Measurements from ENCODE around the gene GAB2.
A peak's percentile ranks its signal among the peaks of the same experiment; 100 is the strongest.

The GAB2 gene

DNA sequence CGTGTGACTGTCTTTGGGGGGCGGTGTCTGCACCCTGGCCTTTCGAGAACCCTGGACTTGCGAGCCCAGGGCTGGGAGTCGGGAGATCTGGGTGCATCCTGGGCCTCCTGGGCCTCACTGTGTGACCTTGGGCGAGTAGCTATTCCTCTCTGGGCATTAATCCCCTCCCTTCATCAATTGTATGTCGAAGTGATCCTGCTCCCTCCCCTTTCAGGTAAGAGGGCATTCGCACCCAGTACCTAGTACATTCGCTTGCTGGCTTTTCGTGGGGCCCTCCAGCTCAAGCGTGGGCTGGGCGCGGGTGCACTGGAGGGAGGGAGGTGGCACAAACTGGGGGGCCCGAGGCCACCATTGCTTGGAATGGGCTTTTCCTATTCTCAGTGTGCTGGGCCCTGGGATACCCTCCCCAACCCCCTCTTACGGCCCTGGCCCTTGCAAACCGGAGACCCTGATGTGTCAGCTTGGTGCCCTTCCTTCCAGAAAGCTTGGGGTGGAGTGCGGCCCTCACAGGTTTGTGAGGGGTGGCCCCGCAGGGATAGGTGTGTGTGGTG is 228.4 kb downstream of the GAB2 start:
- H3K9me3 ChIP-seq (ENCODE audit: insufficient read depth, low read length, severe bottlenecking) = no peaks in the 10 kb centered on the region
- ATAC-seq (ENCODE audit: insufficient read depth, low read depth) = no peak
- peaks cover 49% of the 10 kb centered on the region for H3K79me2 ChIP-seq (ENCODE audit: insufficient read depth, low read length)
- peaks cover 2% of the 10 kb centered on the region; the same call in 1 of the 2 replicates for H3K36me3 ChIP-seq (ENCODE audit: insufficient read depth, low read length)
- peak overlapping the region; percentile 87 for H3K9ac ChIP-seq (ENCODE audit: low read depth, low read length)
- H3K4me1 ChIP-seq (ENCODE audit: insufficient read depth, low read length) = peaks cover 50% of the 10 kb centered on the region
- peak overlapping the region; percentile 91 for H3K4me2 ChIP-seq (ENCODE audit: insufficient read depth, low read length)
- H4K20me1 ChIP-seq (ENCODE audit: insufficient read depth, low read length) = 0 out of 2 replicates have a peak, but pooled peaks cover 4% of the 10 kb centered on the region
- DNase-seq = peak; percentile 21
- H3K27me3 ChIP-seq (ENCODE audit: insufficient read depth, low read length, poor library complexity) = no peaks in the 10 kb centered on the region
- TF ChIP-seq EZH2 (IDR thresholded peaks at IDR 0.05; ENCODE audit: borderline replicate concordance, low read depth, low read length, severe bottlenecking) (no peak), CTCF (IDR thresholded peaks at IDR 0.05; ENCODE audit: borderline replicate concordance, extremely low read depth, low read length, poor library complexity, severe bottlenecking) (no peak)
- peak overlapping the region; percentile 73 for H3K27ac ChIP-seq (ENCODE audit: low read length)
- peak overlapping the region; percentile 53 to 94 for H3K4me3 ChIP-seq (ENCODE audit: low read depth in 1 of 2, low read length in 2 of 2)
- H2AFZ ChIP-seq (ENCODE audit: low read depth, low read length) = peak overlapping the region; percentile 80

DNA sequence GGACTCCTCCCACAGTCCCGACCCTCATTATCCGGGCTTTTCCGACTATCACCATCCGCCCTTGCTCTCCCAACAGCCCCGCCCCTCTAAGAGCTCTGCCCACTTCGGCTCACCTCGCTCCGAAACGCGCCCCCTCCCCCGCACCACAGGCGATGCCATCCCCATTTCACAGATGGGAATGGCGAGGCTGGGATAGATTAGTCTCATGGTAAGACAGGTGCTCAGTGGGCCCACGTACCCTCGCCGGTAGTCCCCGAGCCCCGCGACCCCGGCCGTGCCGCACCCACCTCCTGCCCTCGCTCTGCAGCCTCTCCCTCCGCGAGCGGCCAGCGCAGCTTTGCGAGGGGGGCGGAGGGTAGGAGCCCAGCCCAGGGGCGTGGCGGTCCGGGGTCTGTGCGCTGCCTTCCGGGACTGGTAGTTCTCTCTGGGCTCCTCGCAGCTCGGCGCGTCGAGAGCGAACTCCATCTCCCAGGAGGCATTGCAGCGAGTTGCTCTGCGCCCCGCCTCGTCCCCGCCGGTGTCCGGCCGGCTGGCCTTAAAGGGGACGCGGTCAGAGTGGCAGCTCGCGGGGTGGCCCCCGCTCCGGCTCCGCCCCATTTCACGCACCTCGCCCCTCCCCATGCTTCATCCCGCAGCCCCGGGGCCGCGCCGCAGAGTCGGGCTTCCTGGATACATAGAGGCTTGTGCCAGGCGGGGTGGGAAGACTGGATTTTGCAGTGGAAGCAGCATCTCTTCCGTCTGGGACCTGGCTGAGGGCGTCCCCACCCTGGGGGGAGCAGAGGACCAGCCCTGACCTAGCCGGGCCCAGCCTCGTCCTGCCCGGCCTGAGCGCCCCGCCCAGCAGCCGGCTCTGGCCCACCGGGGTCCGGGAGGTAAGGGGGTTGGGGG is 229.1 kb downstream of the GAB2 start, which contains the start of the genes KCTD21 and USP35:
Gene KCTD21 (minus strand): TSS at position 341 of the 888 bp plus-strand sequence. CDS start 14,072 bp downstream, outside the sequence.
Gene USP35 (plus strand): TSS at position 634 of the 888 bp plus-strand sequence. CDS start 7,327 bp downstream, outside the sequence.
- 0 out of 2 replicates have a peak, but pooled peaks cover 4% of the 10 kb centered on the region for H4K20me1 ChIP-seq (ENCODE audit: insufficient read depth, low read length)
- peak within 1 kb of the TSS; percentile 80 for H2AFZ ChIP-seq (ENCODE audit: low read depth, low read length)

More for the DNA sequence above, 229.1 kb downstream of the GAB2 start, which contains the start of the genes KCTD21 and USP35:
- peak within 1 kb of the TSS; percentile 87 for H3K9ac ChIP-seq (ENCODE audit: low read depth, low read length)
- H3K9me3 ChIP-seq (ENCODE audit: insufficient read depth, low read length, severe bottlenecking) = no peaks in the 10 kb centered on the region
- H3K4me2 ChIP-seq (ENCODE audit: insufficient read depth, low read length) = peak within 1 kb of the TSS; percentile 91
- TF ChIP-seq CTCF (IDR thresholded peaks at IDR 0.05; ENCODE audit: borderline replicate concordance, extremely low read depth, low read length, poor library complexity, severe bottlenecking) = no peak
- H3K4me3 ChIP-seq (ENCODE audit: low read depth in 1 of 2, low read length in 2 of 2) = peak within 1 kb of the TSS; percentile 53 to 94
- no peaks in the 10 kb centered on the region; the same call in 1 of the 2 replicates for H3K36me3 ChIP-seq (ENCODE audit: insufficient read depth, low read length)
- DNase-seq (peak; percentile 94), ATAC-seq (ENCODE audit: insufficient read depth, low read depth) (peak; percentile 97)
- peaks cover 46% of the 10 kb centered on the region for H3K79me2 ChIP-seq (ENCODE audit: insufficient read depth, low read length)
- peaks cover 50% of the 10 kb centered on the region for H3K4me1 ChIP-seq (ENCODE audit: insufficient read depth, low read length)
- no peaks in the 10 kb centered on the region for H3K27me3 ChIP-seq (ENCODE audit: insufficient read depth, low read length, poor library complexity)
- H3K27ac ChIP-seq (ENCODE audit: low read length) = peak within 1 kb of the TSS; percentile 73

Measured in DND-41 (cell line).